ENCODE measurements around the gene KRTAP5-9. TPM values are rescaled to one million over a fixed set of nuclear protein-coding genes. Genes with fewer than 3 reads are reported as not detected.
A peak's percentile ranks its signal among the peaks of the same experiment; 100 is the strongest.
"Not testable (repeated sequence)": the region's sequence is repeated elsewhere in the genome, so short reads cannot be mapped to it uniquely, and the experiment has no call there.

KRTAP5-9 gene
- total RNA-seq, 3 donors from 2014 or later (not counting 1 experiment from before 2014, with no cell fraction given), result 0.31 TPM; not detected in 2

DNA sequence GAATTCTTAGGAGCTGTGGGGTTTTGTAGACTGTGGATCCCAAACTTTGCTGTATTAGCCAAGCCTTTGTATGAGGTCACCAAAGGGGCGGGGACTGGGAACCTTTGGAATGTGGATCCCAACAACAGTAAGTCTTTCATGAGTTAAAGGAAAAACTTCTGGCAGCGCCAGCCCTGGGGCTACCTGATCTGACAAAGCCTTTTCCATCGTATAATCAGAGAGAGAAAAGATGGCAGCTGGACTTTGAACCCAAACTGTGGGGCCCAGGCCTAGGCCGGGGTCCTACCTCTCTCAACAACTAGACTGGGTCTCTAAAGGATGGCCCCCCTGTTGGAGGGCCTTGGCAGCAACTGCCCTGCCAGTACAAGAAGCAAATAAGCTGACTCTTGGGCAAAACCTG is 40.1 kb downstream of the KRTAP5-9 start:
- H3K36me3 Mint-ChIP-seq; H3K27ac ChIP-seq (ENCODE audit: low read length); H3K4me1 ChIP-seq (ENCODE audit: control insufficient read depth, insufficient read depth, low read length); H3K4me3 Mint-ChIP-seq; H3K27me3 ChIP-seq (ENCODE audit: control insufficient read depth, insufficient read depth, low read length); H3K9me3 Mint-ChIP-seq; H3K27me3 Mint-ChIP-seq (ENCODE audit: low read depth in 2 of 2); H3K9me3 ChIP-seq (ENCODE audit: control insufficient read depth, insufficient read depth, low read length); H3K4me3 ChIP-seq (ENCODE audit: low read length); DNase-seq; H3K27ac Mint-ChIP-seq; H3K4me1 Mint-ChIP-seq; intact Hi-C loops (cut with micrococcal nuclease); ATAC-seq; H3K36me3 ChIP-seq (ENCODE audit: control insufficient read depth, insufficient read depth, low read length): not testable (repeated sequence)
- WGBS (ENCODE audit: insufficient coverage), result 71% methylated on average over 4 of the region's 4 CpGs

DNA sequence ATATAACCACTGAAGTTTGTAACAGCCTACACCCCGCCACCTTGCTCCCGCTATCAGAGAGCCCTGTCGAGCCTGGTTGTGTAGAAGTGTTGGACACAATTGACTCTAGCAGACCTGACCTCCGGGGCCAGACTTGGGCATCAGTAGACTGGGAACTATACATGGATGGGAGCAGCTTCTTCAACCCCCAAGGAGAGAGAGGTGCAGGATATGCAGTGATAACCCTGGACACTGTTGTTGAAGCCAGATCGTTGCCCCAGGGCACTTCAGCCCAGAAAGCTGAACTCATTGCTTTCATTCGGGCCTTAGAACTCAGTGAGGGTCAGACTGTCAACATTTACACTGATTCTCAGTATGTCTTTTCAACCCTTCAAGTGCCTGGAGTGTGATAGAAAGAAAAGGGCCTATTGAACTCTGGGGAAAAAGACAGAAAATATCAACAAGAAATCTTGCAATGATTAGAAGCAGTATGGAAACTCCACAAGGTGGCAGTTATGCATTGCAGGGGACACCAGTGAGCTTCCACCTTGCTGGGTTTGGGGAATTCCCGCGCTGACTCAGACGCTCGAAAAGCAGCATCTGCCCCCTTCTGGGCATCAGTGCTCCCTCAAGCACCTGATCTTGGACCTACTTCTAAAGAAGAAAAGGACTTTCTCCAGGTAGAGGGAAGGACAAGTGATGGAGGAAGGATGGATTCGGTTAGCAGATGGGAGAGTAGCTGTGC is 40.8 kb downstream of the KRTAP5-9 start:
- H3K27me3 ChIP-seq (ENCODE audit: control insufficient read depth, insufficient read depth, low read length); H3K9me3 ChIP-seq (ENCODE audit: control insufficient read depth, insufficient read depth, low read length); H3K27ac Mint-ChIP-seq; H3K4me3 Mint-ChIP-seq; H3K36me3 ChIP-seq (ENCODE audit: control insufficient read depth, insufficient read depth, low read length); H3K4me1 ChIP-seq (ENCODE audit: control insufficient read depth, insufficient read depth, low read length); H3K27ac ChIP-seq (ENCODE audit: low read length); intact Hi-C loops (cut with micrococcal nuclease); H3K27me3 Mint-ChIP-seq (ENCODE audit: low read depth in 2 of 2); H3K9me3 Mint-ChIP-seq; ATAC-seq; H3K4me1 Mint-ChIP-seq; H3K4me3 ChIP-seq (ENCODE audit: low read length); H3K36me3 Mint-ChIP-seq: not testable (repeated sequence)
- peak in 1 of 2 donors; percentile 44 for DNase-seq
- 61% methylated on average over 10 of the region's 11 CpGs for WGBS (ENCODE audit: insufficient coverage)

DNA sequence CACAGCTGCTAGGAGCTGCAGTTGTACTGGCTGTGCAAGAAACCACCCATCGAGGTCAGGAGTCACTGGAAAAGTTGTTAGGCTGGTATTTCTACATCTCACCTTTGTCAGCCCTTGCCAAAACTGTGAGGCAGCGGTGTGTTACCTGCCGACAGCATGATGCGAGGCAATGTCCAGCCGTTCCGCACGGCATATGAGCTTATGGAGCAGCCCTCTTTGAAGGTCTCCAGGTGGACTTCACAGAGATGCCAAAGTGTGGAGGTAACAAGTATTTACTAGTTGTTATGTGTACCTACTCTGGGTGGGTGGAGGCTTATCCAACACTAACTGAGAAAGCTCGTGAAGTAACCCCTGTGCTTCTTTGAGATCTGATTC is 41.3 kb downstream of the KRTAP5-9 start:
- H3K27me3 Mint-ChIP-seq (ENCODE audit: low read depth in 2 of 2); H3K4me3 ChIP-seq (ENCODE audit: low read length); ATAC-seq; H3K27ac Mint-ChIP-seq; H3K36me3 ChIP-seq (ENCODE audit: control insufficient read depth, insufficient read depth, low read length); intact Hi-C loops (cut with micrococcal nuclease); H3K36me3 Mint-ChIP-seq; H3K27me3 ChIP-seq (ENCODE audit: control insufficient read depth, insufficient read depth, low read length); H3K4me3 Mint-ChIP-seq; H3K9me3 Mint-ChIP-seq; H3K27ac ChIP-seq (ENCODE audit: low read length); H3K4me1 Mint-ChIP-seq; H3K9me3 ChIP-seq (ENCODE audit: control insufficient read depth, insufficient read depth, low read length); DNase-seq; H3K4me1 ChIP-seq (ENCODE audit: control insufficient read depth, insufficient read depth, low read length): not testable (repeated sequence)
- WGBS (ENCODE audit: insufficient coverage), result 74% methylated on average over 7 of the region's 8 CpGs

Other genes starting within 250 kb of the KRTAP5-9 start
- 10 to 100 TPM; 12.5 to 18.1 (median 15.9) TPM for gene DHCR7, start 100.0 kb upstream of the KRTAP5-9 start, total RNA-seq
- 100 to 1,000 TPM; 134 to 156 (median 150) TPM for gene NADSYN1, start 95.2 kb upstream of the KRTAP5-9 start, total RNA-seq
- under 1 TPM in 2 of 3 donors, not detected in 1; 0.19 to 0.25 TPM for gene KRTAP5-7, start 21.2 kb upstream of the KRTAP5-9 start, total RNA-seq
- gene KRTAP5-8, start 10.4 kb upstream of the KRTAP5-9 start, total RNA-seq, result not detected
- gene KRTAP5-10, start 17.1 kb downstream of the KRTAP5-9 start, total RNA-seq, result not detected
- gene KRTAP5-11, start 34.5 kb downstream of the KRTAP5-9 start, total RNA-seq, result not detected